Measurements from ENCODE around the gene CFAP43. TPM values are rescaled to one million over a fixed set of nuclear protein-coding genes. Genes with fewer than 3 reads are reported as not detected.
A peak's percentile ranks its signal among the peaks of the same experiment; 100 is the strongest.

The CFAP43 gene
- total RNA-seq, 1 donor from 2014 or later = not detected

DNA sequence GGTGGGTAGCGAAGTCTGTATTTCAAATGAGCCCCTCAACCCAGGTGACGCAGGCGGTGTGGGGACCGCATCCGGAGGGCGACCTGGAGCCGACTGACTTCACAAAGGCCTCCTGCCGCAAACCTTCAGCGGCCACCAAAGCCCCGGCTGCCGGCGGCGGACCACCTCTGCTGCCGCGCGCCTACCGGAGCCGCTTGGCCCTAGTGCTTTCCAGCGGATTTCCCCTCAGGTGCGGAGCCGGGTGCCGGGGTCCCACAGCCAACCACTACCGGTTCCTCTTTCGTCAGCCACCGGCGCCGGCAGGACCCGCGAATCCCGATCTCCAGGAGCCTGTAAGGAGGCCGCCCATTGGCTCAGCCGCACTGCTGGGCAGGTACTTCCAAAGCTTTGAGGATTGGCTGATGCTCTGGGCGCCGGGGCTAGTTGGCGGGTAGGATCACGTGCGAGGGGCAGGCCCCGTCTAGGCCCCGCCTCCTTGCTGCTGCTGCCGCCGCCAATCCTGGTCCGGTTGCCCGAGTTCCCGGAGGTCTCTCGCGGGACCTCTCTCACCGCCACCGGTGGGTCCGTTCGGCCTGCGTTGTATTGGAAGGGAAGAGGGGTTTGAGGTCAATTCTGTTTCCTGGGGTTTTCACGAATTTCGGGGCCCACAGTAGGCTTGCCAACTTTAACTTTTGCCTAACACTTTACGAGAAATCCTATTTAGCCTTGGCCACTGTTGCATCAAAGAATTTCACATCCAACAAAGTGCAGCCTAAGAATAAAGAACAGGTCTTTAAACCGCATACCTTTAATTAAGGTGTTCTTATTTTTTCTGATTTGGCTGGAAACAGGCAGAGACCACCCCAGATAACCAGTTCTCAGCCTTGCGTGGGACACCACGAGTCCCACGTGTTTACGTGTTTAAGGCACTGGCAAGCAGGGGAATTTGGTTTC is 36.8 kb upstream of the CFAP43 start, which contains the start of gene GSTO2:
Gene GSTO2, plus strand, starts transcription at position 472 of the 933 bp plus-strand sequence. CDS start 5,732 bp downstream, outside the sequence.
- TF ChIP-seq, protein P1, sequence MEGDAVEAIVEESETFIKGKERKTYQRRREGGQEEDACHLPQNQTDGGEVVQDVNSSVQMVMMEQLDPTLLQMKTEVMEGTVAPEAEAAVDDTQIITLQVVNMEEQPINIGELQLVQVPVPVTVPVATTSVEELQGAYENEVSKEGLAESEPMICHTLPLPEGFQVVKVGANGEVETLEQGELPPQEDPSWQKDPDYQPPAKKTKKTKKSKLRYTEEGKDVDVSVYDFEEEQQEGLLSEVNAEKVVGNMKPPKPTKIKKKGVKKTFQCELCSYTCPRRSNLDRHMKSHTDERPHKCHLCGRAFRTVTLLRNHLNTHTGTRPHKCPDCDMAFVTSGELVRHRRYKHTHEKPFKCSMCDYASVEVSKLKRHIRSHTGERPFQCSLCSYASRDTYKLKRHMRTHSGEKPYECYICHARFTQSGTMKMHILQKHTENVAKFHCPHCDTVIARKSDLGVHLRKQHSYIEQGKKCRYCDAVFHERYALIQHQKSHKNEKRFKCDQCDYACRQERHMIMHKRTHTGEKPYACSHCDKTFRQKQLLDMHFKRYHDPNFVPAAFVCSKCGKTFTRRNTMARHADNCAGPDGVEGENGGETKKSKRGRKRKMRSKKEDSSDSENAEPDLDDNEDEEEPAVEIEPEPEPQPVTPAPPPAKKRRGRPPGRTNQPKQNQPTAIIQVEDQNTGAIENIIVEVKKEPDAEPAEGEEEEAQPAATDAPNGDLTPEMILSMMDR (IDR thresholded peaks at IDR 0.05) = no peak
- H3K4me1 Mint-ChIP-seq = peaks cover 41% of the 10 kb centered on the region
- peak within 1 kb of the TSS; percentile 95 for H3K27ac Mint-ChIP-seq
- intact Hi-C loops (cut with micrococcal nuclease) = loop anchor here (1.0 to 5.0 kb wide), 8 partner anchors 15 to 351 kb away; partner anchors contain the start of genes CFAP43, CFAP58, GSTO1 and ITPRIP
- ATAC-seq (ENCODE audit: low read depth) (peak; percentile 96), DNase-seq (peak; percentile 90)
- peaks cover 1% of the 10 kb centered on the region for H3K27me3 Mint-ChIP-seq
- peak within 1 kb of the TSS; percentile 91 for H3K4me3 Mint-ChIP-seq
- H3K9me3 Mint-ChIP-seq = no peaks in the 10 kb centered on the region
- H3K36me3 Mint-ChIP-seq (ENCODE audit: low read depth) = peaks cover 42% of the 10 kb centered on the region
- ChIA-PET POLR2A (interaction anchor here (0.5 to 3.2 kb wide), 13 partner anchors 9 to 148 kb away, joined by 3 to 45 read pairs (median 5); partner anchors contain the start of genes CFAP58, GSTO1, ITPRIP and SFR1), CTCF (interaction anchor here (1.2 to 1.9 kb wide), 2 partner anchors 23 to 82 kb away, joined by 3 to 7 read pairs; no protein-coding TSS in a partner anchor)

DNA sequence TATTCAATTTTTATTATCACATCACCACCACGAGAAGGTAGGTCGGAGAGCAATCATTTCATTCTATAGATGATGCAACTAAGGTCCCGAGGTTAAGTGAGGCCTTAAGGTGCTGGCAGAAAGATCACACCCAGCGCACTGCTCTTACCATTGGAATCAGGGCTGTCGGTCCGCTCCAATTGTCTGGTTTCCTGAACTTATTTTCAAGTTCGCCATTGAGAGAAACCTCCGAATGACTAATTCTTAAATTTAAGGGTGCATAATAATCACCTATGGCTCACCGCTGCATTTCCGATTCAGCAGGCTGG is 36.2 kb upstream of the CFAP43 start:
- ChIA-PET CTCF (interaction anchor here (1.9 kb wide), 1 partner anchor 23 kb away, joined by 7 read pairs; no protein-coding TSS in a partner anchor), POLR2A (interaction anchor here (0.5 to 3.2 kb wide), 12 partner anchors 10 to 1623 kb away, joined by 3 to 45 read pairs (median 5); partner anchors contain the start of genes CFAP58, GSTO1, ITPRIP and SFR1)
- peaks cover 47% of the 10 kb centered on the region for H3K36me3 Mint-ChIP-seq (ENCODE audit: low read depth)
- H3K27ac Mint-ChIP-seq = peak overlapping the region; percentile 95
- H3K9me3 Mint-ChIP-seq = no peaks in the 10 kb centered on the region
- TF ChIP-seq, protein P1 (IDR thresholded peaks at IDR 0.05) = no peak
- H3K4me3 Mint-ChIP-seq = peak overlapping the region; percentile 91
- intact Hi-C loops (cut with micrococcal nuclease) = loop anchor here (1.0 to 5.0 kb wide), 3 partner anchors 70 to 350 kb away; partner anchors contain the start of genes ITPRIP, SLK and STN1
- DNase-seq (no peak), ATAC-seq (ENCODE audit: low read depth) (no peak)
- H3K4me1 Mint-ChIP-seq = peaks cover 44% of the 10 kb centered on the region
- H3K27me3 Mint-ChIP-seq = no peaks in the 10 kb centered on the region

DNA sequence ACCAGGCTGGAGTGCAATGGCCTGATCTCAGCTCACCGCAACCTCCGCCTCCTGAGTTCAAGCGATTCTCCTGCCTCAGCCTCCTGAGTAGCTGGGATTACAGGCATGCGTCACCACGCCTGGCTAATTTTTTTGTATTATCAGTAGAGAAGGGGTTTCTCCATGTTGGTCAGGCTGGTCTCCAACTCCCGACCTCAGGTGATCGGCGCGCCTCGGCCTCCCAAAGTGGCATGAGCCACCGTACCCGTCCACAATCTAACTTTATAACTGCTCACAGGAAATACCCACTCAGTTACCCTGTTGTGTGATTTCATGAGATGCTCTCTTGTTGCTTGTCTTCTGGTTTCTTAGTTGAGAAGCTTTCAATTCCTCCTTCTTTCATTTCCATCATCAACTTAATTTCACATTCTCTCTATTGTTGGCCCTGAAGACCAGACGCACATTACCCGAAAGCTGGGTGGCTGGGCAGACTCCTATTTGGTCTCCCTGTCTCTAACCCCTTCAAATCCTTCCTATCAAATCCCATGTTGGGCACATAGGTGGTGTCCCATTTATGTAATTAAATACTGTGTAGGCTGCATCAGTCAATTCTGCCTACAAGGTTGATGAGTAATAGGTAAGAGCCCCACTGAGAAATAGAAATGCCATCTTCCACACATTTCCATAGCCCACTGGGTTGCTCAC is 35.7 kb upstream of the CFAP43 start:
- H3K27me3 Mint-ChIP-seq = no peaks in the 10 kb centered on the region
- intact Hi-C loops (cut with micrococcal nuclease) = loop anchor here (1.0 to 5.0 kb wide), 3 partner anchors 70 to 350 kb away; partner anchors contain the start of genes ITPRIP, SLK and STN1
- ATAC-seq (ENCODE audit: low read depth) = no peak
- ChIA-PET POLR2A (interaction anchor here (0.6 to 3.2 kb wide), 6 partner anchors 12 to 1623 kb away, joined by 3 to 45 read pairs (median 4); partner anchors contain the start of genes GSTO1 and SFR1), CTCF (no interaction called here)
- TF ChIP-seq, protein P1 (IDR thresholded peaks at IDR 0.05) = no peak
- H3K9me3 Mint-ChIP-seq = no peaks in the 10 kb centered on the region
- H3K4me1 Mint-ChIP-seq = peaks cover 44% of the 10 kb centered on the region
- peak overlapping the region; percentile 91 for H3K4me3 Mint-ChIP-seq
- peak overlapping the region; percentile 95 for H3K27ac Mint-ChIP-seq
- peaks cover 50% of the 10 kb centered on the region for H3K36me3 Mint-ChIP-seq (ENCODE audit: low read depth)
- DNase-seq = no peak

DNA sequence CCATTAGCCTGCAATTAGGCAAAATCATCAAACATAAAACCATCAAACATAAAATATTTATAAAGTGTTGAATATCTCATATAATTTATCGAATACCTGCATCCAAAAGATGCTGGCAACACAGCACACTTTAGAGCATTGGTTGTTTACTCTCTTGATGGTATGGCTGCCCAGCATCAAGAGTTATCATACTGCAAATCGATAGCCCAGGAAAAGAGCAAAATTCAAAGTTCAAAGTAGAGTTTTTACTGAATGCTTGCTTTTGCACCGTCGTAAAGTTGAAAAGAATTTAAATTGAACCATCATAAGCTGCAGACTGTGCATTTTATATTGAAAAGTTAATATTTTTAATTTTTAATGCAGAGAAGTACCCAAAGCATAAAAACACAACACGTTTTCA is 32.6 kb upstream of the CFAP43 start:
- Mint-ChIP-seq H3K27me3 (no peaks in the 10 kb centered on the region), H3K9me3 (no peaks in the 10 kb centered on the region), H3K36me3 (ENCODE audit: low read depth) (peaks cover 76% of the 10 kb centered on the region), H3K4me3 (no peak overlapping the region), H3K4me1 (peaks cover 61% of the 10 kb centered on the region), H3K27ac (no peak overlapping the region)
- DNase-seq (no peak), ATAC-seq (ENCODE audit: low read depth) (no peak)
- CTCF ChIA-PET = no interaction called here
- intact Hi-C loops (cut with micrococcal nuclease) = loop anchor here (5.0 kb wide), 1 partner anchor 297 kb away; the partner anchor contains the start of gene SLK
- TF ChIP-seq, protein P1 (IDR thresholded peaks at IDR 0.05) = no peak
- POLR2A ChIA-PET = interaction anchor here (2.7 kb wide), 1 partner anchor 10 kb away, joined by 7 read pairs; the partner anchor contains the start of gene GSTO1
